HepG2 (cell line): ENCODE measurements around the gene MECR. TPM values are rescaled to one million over a fixed set of nuclear protein-coding genes. Genes with fewer than 3 reads are reported as not detected.
A peak's percentile ranks its signal among the peaks of the same experiment; 100 is the strongest.

ENCODE experiments used
- CBX5 ChIP-seq: sonication (generic); formaldehyde crosslinking; IDR thresholded peaks from 2 replicates; pipeline ENCODE4 v1.4.0; 2020; ENCODE audit warnings: missing genetic modification reagents, borderline replicate concordance
- ERF ChIP-seq: IDR thresholded peaks from 2 replicates; pipeline ENCODE4 v1.6.1; 2018; ENCODE audit warnings: missing biosample characterization, missing genetic modification reagents
- HDAC2 ChIP-seq: sonication (generic); formaldehyde crosslinking; IDR thresholded peaks from 2 replicates; pipeline ENCODE4 v1.4.0; 2020; ENCODE audit warnings: missing genetic modification reagents
- KDM1A ChIP-seq: IDR thresholded peaks from 2 replicates; pipeline ENCODE4 v1.6.1; 2016; ENCODE audit warnings: missing compliant biosample characterization
- MTF1 ChIP-seq: sonication (generic); formaldehyde crosslinking; IDR thresholded peaks from 2 replicates; pipeline ENCODE4 v1.5.0; 2020; ENCODE audit warnings: missing genetic modification reagents
- NAIF1 ChIP-seq: sonication (generic); formaldehyde crosslinking; IDR thresholded peaks from 2 replicates; pipeline ENCODE4 v1.5.0; 2020; ENCODE audit warnings: mild to moderate bottlenecking, missing genetic modification reagents, borderline replicate concordance
- NCOR1 ChIP-seq: fragments of 200-600 bp; sonication (generic); IDR thresholded peaks from 2 replicates; pipeline ENCODE4 v1.7.0; 2017; ENCODE audit warnings: antibody characterized with exemption, low read length, borderline replicate concordance
- SP1 ChIP-seq, 2 experiments: fragments of 450-650 bp in 1 of 2; sonication (generic) in 1 of 2; formaldehyde crosslinking in 1 of 2; IDR thresholded peaks; 2 replicates each; pipeline versions ENCODE4 v1.4.0 to v1.6.1; 2016 to 2020; ENCODE audit warnings: missing genetic modification reagents in 1 of 2
- SSRP1 ChIP-seq: IDR thresholded peaks from 2 replicates; pipeline ENCODE4 v1.6.1; 2016; ENCODE audit warnings: control low read depth
- ZBTB1 ChIP-seq: sonication (generic); formaldehyde crosslinking; IDR thresholded peaks from 2 replicates; pipeline ENCODE4 v1.4.0; 2020; ENCODE audit warnings: missing genetic modification reagents, borderline replicate concordance
- ZNF577 ChIP-seq: sonication (generic); formaldehyde crosslinking; IDR thresholded peaks from 2 replicates; pipeline ENCODE4 v1.4.0; 2020; ENCODE audit warnings: mild to moderate bottlenecking, low read depth, missing genetic modification reagents, borderline replicate concordance
- ZNF644 ChIP-seq: IDR thresholded peaks from 2 replicates; pipeline ENCODE4 v1.6.1; 2016; ENCODE audit warnings: low read depth
- ZNF703 ChIP-seq: sonication (generic); formaldehyde crosslinking; IDR thresholded peaks from 2 replicates; pipeline ENCODE4 v1.5.1; 2020; ENCODE audit warnings: missing genetic modification reagents, mild to moderate bottlenecking, moderate library complexity, borderline replicate concordance
- ZNF737 ChIP-seq: sonication (generic); formaldehyde crosslinking; IDR thresholded peaks from 2 replicates; pipeline ENCODE4 v1.5.0; 2020; ENCODE audit warnings: missing genetic modification reagents, mild to moderate bottlenecking, borderline replicate concordance
- ZNF883 ChIP-seq: sonication (generic); formaldehyde crosslinking; IDR thresholded peaks from 2 replicates; pipeline ENCODE4 v1.5.1; 2020; ENCODE audit warnings: mild to moderate bottlenecking, missing genetic modification reagents; ENCODE audit errors: not compliant biosample characterization
- polyA plus RNA-seq, 8 experiments: library from polyadenylated mRNA; depleted of rRNA in 3 of 8; stranded (reverse) in 7 of 8; unstranded in 1 of 8; fragments of >200 nt; fragmentation: Illumina TruSeq in 4 of 8; extraction: Trizol in 4 of 8; gene quantifications; 2 replicates each; pipeline versions ENCODE4 v1.2.1 to v1.2.3, GENCODE V29; 2011 to 2016; ENCODE audit warnings: low read depth in 4 of 8, missing spikeins in 1 of 8, mixed read lengths in 1 of 8; ENCODE audit not compliant: insufficient read depth in 1 of 8
- total RNA-seq, 5 experiments: library from RNA; depleted of rRNA; stranded (reverse); fragments of >200 nt; fragmentation: Illumina TruSeq; extraction: Trizol; gene quantifications; 2 replicates each; pipeline ENCODE4 v1.2.3, GENCODE V29; 2016; ENCODE audit warnings: low read depth in 1 of 5
- TF ChIP-seq, protein P1 (sequence below): sonication (generic); formaldehyde crosslinking; IDR thresholded peaks from 2 replicates; pipeline ENCODE4 v1.4.0; 2020; ENCODE audit warnings: missing genetic modification reagents
- TF ChIP-seq, protein P2 (sequence below): sonication (generic); formaldehyde crosslinking; IDR thresholded peaks from 2 replicates; pipeline ENCODE4 v1.5.0; 2020; ENCODE audit warnings: mild to moderate bottlenecking, missing genetic modification reagents
- TF ChIP-seq, protein P3 (sequence below): sonication (generic); formaldehyde crosslinking; IDR thresholded peaks from 2 replicates; pipeline ENCODE4 v1.5.0; 2020; ENCODE audit warnings: mild to moderate bottlenecking, missing genetic modification reagents
- TF ChIP-seq, protein P4 (sequence below): IDR thresholded peaks from 2 replicates; pipeline ENCODE4 v1.6.1; 2016; ENCODE audit warnings: mild to moderate bottlenecking
- TF ChIP-seq, protein P5 (sequence below): IDR thresholded peaks from 2 replicates; pipeline ENCODE4 v1.6.1; 2016; ENCODE audit warnings: low read depth, control low read depth

MECR gene
- total and polyA plus RNA-seq, 2 of the 13 experiments (the other 11 are each of a cell fraction or from before 2014, with no cell fraction given): 18.8 to 24.9 TPM

DNA sequence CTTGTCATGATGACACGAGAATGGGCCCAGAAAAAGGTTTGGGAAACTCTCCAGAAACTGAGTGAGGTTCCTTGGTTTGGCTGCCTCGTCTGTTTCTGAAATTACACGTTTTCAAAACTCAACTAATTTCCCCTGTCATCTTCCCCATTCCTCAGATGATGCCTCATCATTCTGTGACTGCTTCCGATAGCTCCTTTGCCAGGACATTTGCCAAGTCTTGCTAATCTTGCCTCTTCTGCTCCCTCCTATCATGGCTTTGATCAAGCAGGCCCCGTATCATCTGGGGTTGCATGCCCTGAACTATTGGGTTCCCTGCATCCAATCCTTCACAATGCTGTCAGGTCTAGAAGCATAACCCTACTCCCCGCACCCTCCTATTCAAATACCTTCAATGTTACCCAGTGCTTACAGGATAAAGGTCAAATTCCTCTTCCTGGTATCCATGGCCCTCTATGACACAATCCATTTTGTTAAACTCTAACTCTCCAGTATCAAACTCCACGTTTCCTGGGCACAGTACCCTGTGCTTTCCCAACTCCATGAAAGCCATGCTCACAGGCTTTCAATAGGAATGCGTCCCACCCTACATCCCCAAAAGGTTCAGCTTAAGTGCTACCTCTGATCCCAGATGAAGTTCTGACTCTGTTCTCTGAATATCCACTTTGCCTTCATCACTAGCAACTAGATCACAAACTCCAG, 84.8 kb downstream of the MECR start (continued):
- TF ChIP-seq ZBTB1 (no peak), MTF1 (CRISPR knock-in tag) (no peak), ZNF883 (CRISPR knock-in tag) (no peak), CBX5 (CRISPR knock-in tag) (0 out of 2 replicates have a peak, but pooled peaks have one; percentile 15), NCOR1 (peak; percentile 74), ZNF577 (CRISPR knock-in tag) (no peak), HDAC2 (CRISPR knock-in tag) (peak; percentile 71), ZNF737 (no peak), KDM1A (no peak; the same call in 1 of the 2 replicates), ERF (CRISPR knock-in tag) (peak; percentile 39; the same call in 1 of the 2 replicates), SSRP1 (CRISPR knock-in tag) (no peak), ZNF644 (CRISPR knock-in tag) (peak; percentile 79), SP1 (IDR thresholded peaks at IDR 0.05) (no peak), SP1 (CRISPR knock-in tag; IDR thresholded peaks at IDR 0.05) (no peak), ZNF703 (CRISPR knock-in tag) (no peak), NAIF1 (CRISPR knock-in tag) (no peak)
- TF ChIP-seq, protein P1, sequence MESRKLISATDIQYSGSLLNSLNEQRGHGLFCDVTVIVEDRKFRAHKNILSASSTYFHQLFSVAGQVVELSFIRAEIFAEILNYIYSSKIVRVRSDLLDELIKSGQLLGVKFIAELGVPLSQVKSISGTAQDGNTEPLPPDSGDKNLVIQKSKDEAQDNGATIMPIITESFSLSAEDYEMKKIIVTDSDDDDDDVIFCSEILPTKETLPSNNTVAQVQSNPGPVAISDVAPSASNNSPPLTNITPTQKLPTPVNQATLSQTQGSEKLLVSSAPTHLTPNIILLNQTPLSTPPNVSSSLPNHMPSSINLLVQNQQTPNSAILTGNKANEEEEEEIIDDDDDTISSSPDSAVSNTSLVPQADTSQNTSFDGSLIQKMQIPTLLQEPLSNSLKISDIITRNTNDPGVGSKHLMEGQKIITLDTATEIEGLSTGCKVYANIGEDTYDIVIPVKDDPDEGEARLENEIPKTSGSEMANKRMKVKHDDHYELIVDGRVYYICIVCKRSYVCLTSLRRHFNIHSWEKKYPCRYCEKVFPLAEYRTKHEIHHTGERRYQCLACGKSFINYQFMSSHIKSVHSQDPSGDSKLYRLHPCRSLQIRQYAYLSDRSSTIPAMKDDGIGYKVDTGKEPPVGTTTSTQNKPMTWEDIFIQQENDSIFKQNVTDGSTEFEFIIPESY (CRISPR knock-in tag): no peak
- TF ChIP-seq, protein P2, sequence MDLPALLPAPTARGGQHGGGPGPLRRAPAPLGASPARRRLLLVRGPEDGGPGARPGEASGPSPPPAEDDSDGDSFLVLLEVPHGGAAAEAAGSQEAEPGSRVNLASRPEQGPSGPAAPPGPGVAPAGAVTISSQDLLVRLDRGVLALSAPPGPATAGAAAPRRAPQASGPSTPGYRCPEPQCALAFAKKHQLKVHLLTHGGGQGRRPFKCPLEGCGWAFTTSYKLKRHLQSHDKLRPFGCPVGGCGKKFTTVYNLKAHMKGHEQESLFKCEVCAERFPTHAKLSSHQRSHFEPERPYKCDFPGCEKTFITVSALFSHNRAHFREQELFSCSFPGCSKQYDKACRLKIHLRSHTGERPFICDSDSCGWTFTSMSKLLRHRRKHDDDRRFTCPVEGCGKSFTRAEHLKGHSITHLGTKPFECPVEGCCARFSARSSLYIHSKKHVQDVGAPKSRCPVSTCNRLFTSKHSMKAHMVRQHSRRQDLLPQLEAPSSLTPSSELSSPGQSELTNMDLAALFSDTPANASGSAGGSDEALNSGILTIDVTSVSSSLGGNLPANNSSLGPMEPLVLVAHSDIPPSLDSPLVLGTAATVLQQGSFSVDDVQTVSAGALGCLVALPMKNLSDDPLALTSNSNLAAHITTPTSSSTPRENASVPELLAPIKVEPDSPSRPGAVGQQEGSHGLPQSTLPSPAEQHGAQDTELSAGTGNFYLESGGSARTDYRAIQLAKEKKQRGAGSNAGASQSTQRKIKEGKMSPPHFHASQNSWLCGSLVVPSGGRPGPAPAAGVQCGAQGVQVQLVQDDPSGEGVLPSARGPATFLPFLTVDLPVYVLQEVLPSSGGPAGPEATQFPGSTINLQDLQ (CRISPR knock-in tag): no peak
- TF ChIP-seq, protein P3, sequence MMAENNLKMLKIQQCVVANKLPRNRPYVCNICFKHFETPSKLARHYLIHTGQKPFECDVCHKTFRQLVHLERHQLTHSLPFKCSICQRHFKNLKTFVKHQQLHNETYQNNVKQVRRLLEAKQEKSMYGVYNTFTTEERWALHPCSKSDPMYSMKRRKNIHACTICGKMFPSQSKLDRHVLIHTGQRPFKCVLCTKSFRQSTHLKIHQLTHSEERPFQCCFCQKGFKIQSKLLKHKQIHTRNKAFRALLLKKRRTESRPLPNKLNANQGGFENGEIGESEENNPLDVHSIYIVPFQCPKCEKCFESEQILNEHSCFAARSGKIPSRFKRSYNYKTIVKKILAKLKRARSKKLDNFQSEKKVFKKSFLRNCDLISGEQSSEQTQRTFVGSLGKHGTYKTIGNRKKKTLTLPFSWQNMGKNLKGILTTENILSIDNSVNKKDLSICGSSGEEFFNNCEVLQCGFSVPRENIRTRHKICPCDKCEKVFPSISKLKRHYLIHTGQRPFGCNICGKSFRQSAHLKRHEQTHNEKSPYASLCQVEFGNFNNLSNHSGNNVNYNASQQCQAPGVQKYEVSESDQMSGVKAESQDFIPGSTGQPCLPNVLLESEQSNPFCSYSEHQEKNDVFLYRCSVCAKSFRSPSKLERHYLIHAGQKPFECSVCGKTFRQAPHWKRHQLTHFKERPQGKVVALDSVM: no peak
- TF ChIP-seq, protein P4, sequence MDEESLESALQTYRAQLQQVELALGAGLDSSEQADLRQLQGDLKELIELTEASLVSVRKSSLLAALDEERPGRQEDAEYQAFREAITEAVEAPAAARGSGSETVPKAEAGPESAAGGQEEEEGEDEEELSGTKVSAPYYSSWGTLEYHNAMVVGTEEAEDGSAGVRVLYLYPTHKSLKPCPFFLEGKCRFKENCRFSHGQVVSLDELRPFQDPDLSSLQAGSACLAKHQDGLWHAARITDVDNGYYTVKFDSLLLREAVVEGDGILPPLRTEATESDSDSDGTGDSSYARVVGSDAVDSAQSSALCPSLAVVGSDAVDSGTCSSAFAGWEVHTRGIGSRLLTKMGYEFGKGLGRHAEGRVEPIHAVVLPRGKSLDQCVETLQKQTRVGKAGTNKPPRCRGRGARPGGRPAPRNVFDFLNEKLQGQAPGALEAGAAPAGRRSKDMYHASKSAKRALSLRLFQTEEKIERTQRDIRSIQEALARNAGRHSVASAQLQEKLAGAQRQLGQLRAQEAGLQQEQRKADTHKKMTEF (CRISPR knock-in tag): 0 out of 2 replicates have a peak, but pooled peaks have one; percentile 45
- TF ChIP-seq, protein P5, sequence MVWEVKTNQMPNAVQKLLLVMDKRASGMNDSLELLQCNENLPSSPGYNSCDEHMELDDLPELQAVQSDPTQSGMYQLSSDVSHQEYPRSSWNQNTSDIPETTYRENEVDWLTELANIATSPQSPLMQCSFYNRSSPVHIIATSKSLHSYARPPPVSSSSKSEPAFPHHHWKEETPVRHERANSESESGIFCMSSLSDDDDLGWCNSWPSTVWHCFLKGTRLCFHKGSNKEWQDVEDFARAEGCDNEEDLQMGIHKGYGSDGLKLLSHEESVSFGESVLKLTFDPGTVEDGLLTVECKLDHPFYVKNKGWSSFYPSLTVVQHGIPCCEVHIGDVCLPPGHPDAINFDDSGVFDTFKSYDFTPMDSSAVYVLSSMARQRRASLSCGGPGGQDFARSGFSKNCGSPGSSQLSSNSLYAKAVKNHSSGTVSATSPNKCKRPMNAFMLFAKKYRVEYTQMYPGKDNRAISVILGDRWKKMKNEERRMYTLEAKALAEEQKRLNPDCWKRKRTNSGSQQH (CRISPR knock-in tag): no peak
